AG04450 (cell line): ENCODE data around the gene SCN1A. TPM values are rescaled to one million over a fixed set of nuclear protein-coding genes. Genes with fewer than 3 reads are reported as not detected.
"Not testable (repeated sequence)": the region's sequence is repeated elsewhere in the genome, so short reads cannot be mapped to it uniquely, and the experiment has no call there.

ENCODE experiments used
- CTCF ChIA-PET: fragments of 300-600, 350-600 bp; formaldehyde crosslinking; extraction: SDS; loops from one replicate; lab custom pipeline; 2022; ENCODE audit warnings: antibody characterized with exemption, inconsistent platforms; lab: Charles Lee
- POLR2A ChIA-PET: fragments of 350-600 bp; formaldehyde crosslinking; extraction: SDS; loops from one replicate; lab custom pipeline; 2021; ENCODE audit warnings: antibody characterized with exemption, inconsistent platforms; lab: Yijun Ruan, JAX
- DNase-seq: peaks from one replicate; pipeline ENCODE4 v3.0.0-alpha.2; 2011; ENCODE audit warnings: low read depth, low spot score
- H3K27ac ChIP-seq: one replicate; pipeline ENCODE4 v1.5.1; 2012; ENCODE audit warnings: low read depth, low read length, control low read depth
- H3K27me3 ChIP-seq: one replicate; pipeline ENCODE4 v1.6.0; 2012; ENCODE audit warnings: low read length; ENCODE audit not compliant: control insufficient read depth, insufficient read depth
- H3K4me3 ChIP-seq: 2 replicates; pipeline ENCODE4 v1.5.1; 2011; ENCODE audit warnings: mild to moderate bottlenecking, low read depth, low read length, control low read depth
- H3K9me3 ChIP-seq: 2 replicates; pipeline ENCODE4 v1.5.1; 2012; ENCODE audit warnings: low read length; ENCODE audit not compliant: control insufficient read depth, insufficient read depth
- polyA plus RNA-seq: library from polyadenylated mRNA; depleted of rRNA; stranded (reverse); fragments of >200 nt; gene quantifications from 2 replicates; pipeline ENCODE4 v1.2.3, GENCODE V29; 2011
- TF ChIP-seq, protein P1 (sequence below): IDR thresholded peaks from 2 replicates; pipeline ENCODE4 v1.5.1; 2011; ENCODE audit warnings: low read depth, low read length, control low read depth, inconsistent platforms

SCN1A gene
- polyA plus RNA-seq, 1 experiment: not detected

GRCh38 chr2:166147883-166148282 lies 20.1 kb upstream of the SCN1A start:
- H3K27ac ChIP-seq: no peak overlapping the region
- CTCF ChIA-PET: interaction anchor here (1.0 kb wide), 1 partner anchor 91 kb away, joined by 3 read pairs; no protein-coding TSS in a partner anchor
- TF ChIP-seq, protein P1, sequence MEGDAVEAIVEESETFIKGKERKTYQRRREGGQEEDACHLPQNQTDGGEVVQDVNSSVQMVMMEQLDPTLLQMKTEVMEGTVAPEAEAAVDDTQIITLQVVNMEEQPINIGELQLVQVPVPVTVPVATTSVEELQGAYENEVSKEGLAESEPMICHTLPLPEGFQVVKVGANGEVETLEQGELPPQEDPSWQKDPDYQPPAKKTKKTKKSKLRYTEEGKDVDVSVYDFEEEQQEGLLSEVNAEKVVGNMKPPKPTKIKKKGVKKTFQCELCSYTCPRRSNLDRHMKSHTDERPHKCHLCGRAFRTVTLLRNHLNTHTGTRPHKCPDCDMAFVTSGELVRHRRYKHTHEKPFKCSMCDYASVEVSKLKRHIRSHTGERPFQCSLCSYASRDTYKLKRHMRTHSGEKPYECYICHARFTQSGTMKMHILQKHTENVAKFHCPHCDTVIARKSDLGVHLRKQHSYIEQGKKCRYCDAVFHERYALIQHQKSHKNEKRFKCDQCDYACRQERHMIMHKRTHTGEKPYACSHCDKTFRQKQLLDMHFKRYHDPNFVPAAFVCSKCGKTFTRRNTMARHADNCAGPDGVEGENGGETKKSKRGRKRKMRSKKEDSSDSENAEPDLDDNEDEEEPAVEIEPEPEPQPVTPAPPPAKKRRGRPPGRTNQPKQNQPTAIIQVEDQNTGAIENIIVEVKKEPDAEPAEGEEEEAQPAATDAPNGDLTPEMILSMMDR: no peak
- DNase-seq: no peak
- no peak overlapping the region for H3K4me3 ChIP-seq
- no peaks in the 10 kb centered on the region for H3K9me3 ChIP-seq
- no peaks in the 10 kb centered on the region for H3K27me3 ChIP-seq
- POLR2A ChIA-PET: no interaction called here

DNA sequence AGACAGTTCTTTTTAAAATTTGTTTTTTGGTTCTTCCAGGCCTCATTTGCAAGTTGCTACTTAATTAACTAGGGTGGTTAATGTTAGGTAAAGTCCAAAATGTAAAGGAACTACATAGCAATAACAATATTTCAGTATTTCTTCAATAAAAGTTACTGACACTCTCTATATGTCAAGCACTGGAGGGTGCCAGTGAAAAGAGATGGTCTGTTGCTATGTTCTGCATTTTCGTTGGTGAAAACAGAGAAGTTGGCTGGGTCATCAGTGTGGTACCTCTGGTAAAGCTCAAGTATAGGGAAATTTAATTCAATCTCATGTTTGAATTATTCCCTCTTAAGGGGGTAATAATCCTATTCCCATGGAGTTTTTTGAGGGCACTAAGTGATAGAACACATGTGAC lies 16.3 kb upstream of the SCN1A start:
- TF ChIP-seq, protein P1: no peak
- CTCF ChIA-PET: interaction anchor here (2.0 to 2.4 kb wide), 2 partner anchors 16 to 87 kb away, joined by 7 to 12 read pairs; partner anchors contain the start of gene SCN1A

GRCh38 chr2:166140932-166141331 lies 13.1 kb upstream of the SCN1A start:
- ChIA-PET CTCF (interaction anchor here (0.9 to 1.8 kb wide), 3 partner anchors 10 to 84 kb away, joined by 3 to 39 read pairs (median 10); partner anchors contain the start of gene SCN1A), POLR2A (no interaction called here)
- no peak for DNase-seq
- Histone ChIP-seq H3K27me3 (no peaks in the 10 kb centered on the region), H3K4me3 (no peak overlapping the region), H3K9me3 (no peaks in the 10 kb centered on the region), H3K27ac (no peak overlapping the region)
- TF ChIP-seq, protein P1: no peak

More for the DNA sequence above, 16.3 kb upstream of the SCN1A start:
- no peaks in the 10 kb centered on the region for H3K9me3 ChIP-seq
- no peak for DNase-seq
- H3K27ac ChIP-seq: no peak overlapping the region
- H3K27me3 ChIP-seq: no peaks in the 10 kb centered on the region
- POLR2A ChIA-PET: no interaction called here
- H3K4me3 ChIP-seq: no peak overlapping the region

DNA sequence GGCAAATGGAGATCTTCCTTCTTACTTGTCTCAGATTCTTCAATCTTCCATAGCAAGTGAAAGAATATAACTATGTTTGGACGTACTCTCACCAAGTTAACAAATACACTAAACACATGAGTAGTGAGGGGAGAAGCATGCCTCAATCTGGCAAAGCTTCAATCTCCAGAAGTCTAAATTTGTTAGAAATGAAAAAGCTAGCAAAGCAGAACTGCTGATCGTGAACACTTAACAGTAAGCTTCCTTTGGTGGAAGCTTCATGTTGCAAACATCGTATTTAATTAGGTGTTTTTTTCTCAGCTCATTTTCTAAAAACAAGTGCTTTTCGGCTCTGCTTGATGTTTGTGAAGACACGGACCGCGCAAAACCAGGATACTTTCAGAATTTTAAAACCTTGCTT lies 12.7 kb upstream of the SCN1A start:
- TF ChIP-seq, protein P1: no peak

GRCh38 chr2:166139479-166139878 lies 11.7 kb upstream of the SCN1A start:
- DNase-seq, H3K27me3 ChIP-seq, POLR2A ChIA-PET, H3K27ac ChIP-seq, H3K4me3 ChIP-seq, H3K9me3 ChIP-seq: not testable (repeated sequence)
- CTCF ChIA-PET: interaction anchor here (1.4 to 1.8 kb wide), 2 partner anchors 12 to 82 kb away, joined by 10 to 39 read pairs; partner anchors contain the start of gene SCN1A

More for the DNA sequence above, 12.7 kb upstream of the SCN1A start:
- no peaks in the 10 kb centered on the region for H3K27me3 ChIP-seq
- CTCF ChIA-PET: interaction anchor here (0.9 to 1.8 kb wide), 3 partner anchors 11 to 83 kb away, joined by 3 to 39 read pairs (median 10); partner anchors contain the start of gene SCN1A
- POLR2A ChIA-PET: no interaction called here
- DNase-seq: no peak
- no peak overlapping the region for H3K27ac ChIP-seq
- no peaks in the 10 kb centered on the region for H3K9me3 ChIP-seq
- H3K4me3 ChIP-seq: no peak overlapping the region
